GM12891 (cell line): Measurements from ENCODE around the gene WDR20.

ENCODE experiments used
- POLR2A ChIP-seq: IDR thresholded peaks from 2 replicates; pipeline ENCODE4 v1.6.1; 2011; ENCODE audit warnings: low read depth, low read length, control low read depth
- POLR2AphosphoS5 ChIP-seq: IDR thresholded peaks from 2 replicates; pipeline ENCODE4 v1.6.1; 2011; ENCODE audit warnings: low read depth, low read length, control low read depth
- TAF1 ChIP-seq: IDR thresholded peaks from 2 replicates; pipeline ENCODE4 v1.6.1; 2011; ENCODE audit warnings: low read depth, low read length, control low read depth

DNA sequence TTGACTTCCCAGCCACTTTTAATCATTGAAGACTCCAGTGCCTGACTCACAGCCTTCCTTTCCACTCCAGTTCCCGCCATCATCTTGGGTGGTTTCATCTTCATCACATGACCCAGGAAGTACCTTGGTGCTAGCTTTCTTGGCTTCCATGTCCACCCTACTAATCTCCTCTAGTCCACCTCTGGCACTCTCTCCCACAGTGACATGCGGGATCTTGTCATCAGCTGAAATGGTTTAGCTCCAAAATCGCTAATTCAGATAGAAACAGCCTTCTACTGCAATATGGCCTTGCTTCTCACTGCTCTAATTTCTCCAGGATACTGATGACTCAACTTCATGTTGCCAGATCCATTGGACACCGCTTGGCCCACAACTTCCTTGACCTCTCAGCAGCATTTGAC lies 24.5 kb downstream of the WDR20 start:
- no peak for TF ChIP-seq POLR2A
- no peak for TF ChIP-seq POLR2AphosphoS5
- no peak for TF ChIP-seq TAF1
